Esophagus muscularis mucosa (tissue), 3 donors: ENCODE measurements around the gene PTPRCAP.

ENCODE experiments used
- CTCF ChIP-seq, 3 experiments: fragments of 200-600 bp in 2 of 3; fragments of 450-650 bp in 1 of 3; sonication (generic) in 2 of 3; IDR thresholded peaks; one replicate each; pipeline ENCODE4 v1.5.1; 2017 to 2019; ENCODE audit warnings: antibody characterized with exemption in 3 of 3, mild to moderate bottlenecking in 2 of 3, moderate library complexity in 1 of 3
- POLR2AphosphoS5 ChIP-seq, 2 donors: sonication (generic); formaldehyde crosslinking; IDR thresholded peaks; one replicate each; pipeline ENCODE4 v1.6.1; 2017; ENCODE audit warnings: antibody characterized with exemption in 2 of 2

- no peak for TF ChIP-seq CTCF (IDR thresholded peaks at IDR 0.05)
- TF ChIP-seq POLR2AphosphoS5 (IDR thresholded peaks at IDR 0.05): no peak
These were observed 21.8 kb downstream of the PTPRCAP start, which contains the start of gene CARNS1 for GRCh38 chr11:67415501-67416304.
